ENCODE data around the gene GLIS1. TPM values are rescaled to one million over a fixed set of nuclear protein-coding genes. Genes with fewer than 3 reads are reported as not detected.
A peak's percentile ranks its signal among the peaks of the same experiment; 100 is the strongest.

GLIS1 gene
- total RNA-seq, 1 experiment from 2014 or later: 0.28 TPM

GRCh38 chr1:53763911-53764310, 24.9 kb upstream of the GLIS1 start:
- no peak overlapping the region for H3K4ac ChIP-seq (ENCODE audit: low read depth, low read length)
- H3K9ac ChIP-seq (ENCODE audit: extremely low read depth, insufficient read length, low read length): no peak overlapping the region
- H3K23me2 ChIP-seq (ENCODE audit: insufficient read length, low read depth, low read length, poor library complexity, severe bottlenecking): no peaks in the 10 kb centered on the region
- H2AFZ ChIP-seq (ENCODE audit: low read length): no peak overlapping the region
- Mint-ChIP-seq H3K27ac (peak overlapping the region in 1 of 3 experiments; percentile 60; a peak in 1 of 7 replicates), H3K36me3 (ENCODE audit: insufficient read depth in 1 of 3, low read depth in 3 of 3) (peaks cover 6 to 25% (median 6%) of the 10 kb centered on the region in 3 experiments; a peak in 6 of 7 replicates), H3K9me3 (peaks cover 0 to 6% of the 10 kb centered on the region in 2 experiments; a peak in 4 of 5 replicates), H3K27me3 (ENCODE audit: low read depth) (no peaks in the 10 kb centered on the region), H3K4me1 (no peaks in the 10 kb centered on the region), H3K4me3 (no peak overlapping the region)
- H3K23ac ChIP-seq (ENCODE audit: insufficient read length, low read depth, low read length): no peak overlapping the region
- H3K4me1 ChIP-seq (ENCODE audit: insufficient read depth, low read length): no peaks in the 10 kb centered on the region
- no CpG with 5 or more reads among the region's 2 CpGs for WGBS (ENCODE audit: extremely low coverage, insufficient read length, low lambda C conversion rate)
- H4K91ac ChIP-seq (ENCODE audit: insufficient read length, low read depth, low read length): no peak overlapping the region
- DNase-seq: no peak
- H2AK5ac ChIP-seq (ENCODE audit: insufficient read length, low read length): no peak overlapping the region
- H3K14ac ChIP-seq (ENCODE audit: insufficient read depth, low read length): no peak overlapping the region
- no peaks in the 10 kb centered on the region for H3K27me3 ChIP-seq (ENCODE audit: insufficient read depth, low read length)
- no peak overlapping the region for H3K27ac ChIP-seq (ENCODE audit: insufficient read length, low read depth, low read length)
- no peak overlapping the region for H3K18ac ChIP-seq (ENCODE audit: insufficient read length, low read depth, low read length)
- H3K9me3 ChIP-seq (ENCODE audit: control insufficient read depth, low read depth, low read length): no peaks in the 10 kb centered on the region
- H4K20me1 ChIP-seq (ENCODE audit: control insufficient read depth, insufficient read depth, insufficient read length): no peaks in the 10 kb centered on the region
- H2BK120ac ChIP-seq (ENCODE audit: low read depth, low read length, poor library complexity, severe bottlenecking): no peak overlapping the region
- no peak overlapping the region for H2BK12ac ChIP-seq (ENCODE audit: insufficient read length, low read depth, low read length)
- no peak overlapping the region for H3T11ph ChIP-seq (ENCODE audit: low read length)
- no peak for TF ChIP-seq CTCF (conservative IDR thresholded peaks at IDR 0.05)
- no peak overlapping the region for H4K5ac ChIP-seq (ENCODE audit: insufficient read length, low read depth, low read length)
- no peaks in the 10 kb centered on the region for H3K79me1 ChIP-seq (ENCODE audit: insufficient read depth, low read depth, low read length, poor library complexity, severe bottlenecking)
- H2BK5ac ChIP-seq (ENCODE audit: insufficient read length, low read length): no peak overlapping the region
- H4K8ac ChIP-seq (replicated peaks; ENCODE audit: insufficient read length, low read depth, low read length): no peak overlapping the region
- H3K56ac ChIP-seq (ENCODE audit: insufficient read length, low read depth, low read length): no peak overlapping the region
- no peak overlapping the region for H2BK15ac ChIP-seq (ENCODE audit: low read depth, low read length)
- H3K79me2 ChIP-seq (ENCODE audit: insufficient read depth, low read length): no peaks in the 10 kb centered on the region
- H2BK20ac ChIP-seq (ENCODE audit: low read depth, low read length, poor library complexity, severe bottlenecking): no peak overlapping the region
- no peak overlapping the region for H3K4me2 ChIP-seq (ENCODE audit: insufficient read depth, insufficient read length, low read length)
